ENCODE results near the gene PTPRN2.

The PTPRN2 gene

DNA sequence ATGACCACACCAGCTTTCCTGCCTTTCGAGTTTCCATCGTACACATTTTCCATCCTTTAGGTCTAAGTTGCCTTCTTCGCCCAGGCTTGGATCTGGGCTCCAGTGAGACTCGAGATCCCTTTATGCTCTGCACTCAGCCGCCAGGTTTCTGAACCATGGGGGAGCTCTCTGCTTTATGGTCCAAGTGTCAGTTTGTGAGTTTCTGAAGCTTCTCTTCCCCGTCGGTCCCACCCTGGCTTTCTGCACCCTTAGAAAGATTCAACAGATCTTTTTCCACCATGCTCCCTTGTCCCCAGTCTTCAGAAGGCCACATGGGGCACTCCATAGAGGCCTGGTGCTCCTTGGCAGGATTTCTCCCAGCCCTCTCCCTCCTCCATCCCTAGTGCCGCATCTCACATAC is 402.0 kb downstream of the PTPRN2 start:
- Histone ChIP-seq H3K9me3 (ENCODE audit: control insufficient read depth in 2 of 2, low read length in 2 of 2) (peaks cover 0 to 2% of the 10 kb centered on the region in 2 donors), H3K27ac (ENCODE audit: low read depth in 2 of 2, low read length in 2 of 2) (no peak overlapping the region)

DNA sequence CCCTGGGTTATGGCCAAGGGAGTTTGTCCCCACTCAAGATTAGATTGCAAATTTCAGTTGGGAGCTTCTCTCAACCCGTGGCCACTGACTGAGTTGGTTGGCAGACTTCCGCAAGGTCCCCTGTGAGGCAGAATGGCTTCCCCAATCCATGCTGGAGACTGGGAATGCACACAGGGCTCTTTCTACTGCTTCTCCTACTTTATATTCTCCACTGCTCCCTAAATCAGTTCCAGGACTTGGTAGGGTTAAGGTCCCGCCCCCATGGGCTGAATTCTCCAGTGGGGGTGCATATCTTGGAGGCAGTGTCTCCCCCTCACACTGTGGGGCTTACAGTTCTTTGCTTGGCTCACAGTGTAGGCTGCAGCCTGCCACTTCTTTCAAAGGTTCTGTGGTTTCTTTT is 404.2 kb downstream of the PTPRN2 start:
- Histone ChIP-seq H3K9ac (ENCODE audit: low read depth in 1 of 2, low read length in 2 of 2) (no peak overlapping the region), H3K27me3 (ENCODE audit: control insufficient read depth in 2 of 2, insufficient read depth in 2 of 2, low read length in 2 of 2) (no peaks in the 10 kb centered on the region), H3K4me3 (ENCODE audit: low read length in 2 of 2) (no peak overlapping the region), H3K27ac (ENCODE audit: low read depth in 2 of 2, low read length in 2 of 2) (no peak overlapping the region), H3K4me1 (ENCODE audit: control insufficient read depth in 2 of 2, insufficient read depth in 2 of 2, low read length in 2 of 2) (no peaks in the 10 kb centered on the region), H3K9me3 (ENCODE audit: control insufficient read depth in 2 of 2, low read length in 2 of 2) (peaks cover 0 to 2% of the 10 kb centered on the region in 2 donors), H3K36me3 (ENCODE audit: control insufficient read depth in 2 of 2, insufficient read depth in 2 of 2, low read length in 2 of 2) (no peaks in the 10 kb centered on the region)

More for the DNA sequence above, 402.0 kb downstream of the PTPRN2 start:
- H3K36me3 ChIP-seq (ENCODE audit: control insufficient read depth in 2 of 2, insufficient read depth in 2 of 2, low read length in 2 of 2): no peaks in the 10 kb centered on the region
- no peaks in the 10 kb centered on the region for H3K27me3 ChIP-seq (ENCODE audit: control insufficient read depth in 2 of 2, insufficient read depth in 2 of 2, low read length in 2 of 2)
- no peaks in the 10 kb centered on the region for H3K4me1 ChIP-seq (ENCODE audit: control insufficient read depth in 2 of 2, insufficient read depth in 2 of 2, low read length in 2 of 2)
- H3K9ac ChIP-seq (ENCODE audit: low read depth in 1 of 2, low read length in 2 of 2): no peak overlapping the region
- no peak overlapping the region for H3K4me3 ChIP-seq (ENCODE audit: low read length in 2 of 2)

DNA sequence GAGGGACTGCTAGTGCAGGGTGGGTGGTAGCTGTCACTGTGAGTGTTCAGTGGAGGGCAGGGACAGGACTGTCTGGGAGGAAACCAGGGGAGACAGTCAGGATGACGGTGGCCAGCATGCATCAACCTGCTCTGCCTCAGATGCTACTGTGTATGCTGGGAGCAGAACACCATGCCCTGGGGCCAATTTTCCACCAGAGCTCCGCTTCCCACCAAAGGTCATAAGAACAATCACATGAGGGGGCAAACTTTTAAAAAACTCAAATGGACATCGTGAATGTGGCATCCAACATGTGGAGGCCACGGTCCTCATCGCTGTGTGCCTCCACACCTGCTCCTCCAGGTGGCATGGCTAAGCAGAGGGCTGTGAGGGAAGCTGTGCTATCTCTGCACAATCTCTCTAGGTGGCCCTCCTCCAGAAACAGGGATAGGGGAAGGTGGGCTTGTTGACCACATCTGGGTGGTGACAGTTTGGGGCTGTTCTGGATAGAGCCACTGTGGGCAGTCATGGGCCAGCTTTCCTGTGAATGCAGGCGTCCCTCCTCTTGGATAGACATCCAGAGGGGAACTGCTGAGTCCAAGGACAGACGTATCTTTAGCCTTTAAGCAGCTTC is 411.0 kb downstream of the PTPRN2 start:
- H3K9ac ChIP-seq (ENCODE audit: low read depth in 1 of 2, low read length in 2 of 2): no peak overlapping the region
- no peaks in the 10 kb centered on the region for H3K9me3 ChIP-seq (ENCODE audit: control insufficient read depth in 2 of 2, low read length in 2 of 2)
- H3K27me3 ChIP-seq (ENCODE audit: control insufficient read depth in 2 of 2, insufficient read depth in 2 of 2, low read length in 2 of 2): no peaks in the 10 kb centered on the region
- no peaks in the 10 kb centered on the region for H3K36me3 ChIP-seq (ENCODE audit: control insufficient read depth in 2 of 2, insufficient read depth in 2 of 2, low read length in 2 of 2)
- H3K4me1 ChIP-seq (ENCODE audit: control insufficient read depth in 2 of 2, insufficient read depth in 2 of 2, low read length in 2 of 2): no peaks in the 10 kb centered on the region
- no peak overlapping the region for H3K27ac ChIP-seq (ENCODE audit: low read depth in 2 of 2, low read length in 2 of 2)
- H3K4me3 ChIP-seq (ENCODE audit: low read length in 2 of 2): no peak overlapping the region

DNA sequence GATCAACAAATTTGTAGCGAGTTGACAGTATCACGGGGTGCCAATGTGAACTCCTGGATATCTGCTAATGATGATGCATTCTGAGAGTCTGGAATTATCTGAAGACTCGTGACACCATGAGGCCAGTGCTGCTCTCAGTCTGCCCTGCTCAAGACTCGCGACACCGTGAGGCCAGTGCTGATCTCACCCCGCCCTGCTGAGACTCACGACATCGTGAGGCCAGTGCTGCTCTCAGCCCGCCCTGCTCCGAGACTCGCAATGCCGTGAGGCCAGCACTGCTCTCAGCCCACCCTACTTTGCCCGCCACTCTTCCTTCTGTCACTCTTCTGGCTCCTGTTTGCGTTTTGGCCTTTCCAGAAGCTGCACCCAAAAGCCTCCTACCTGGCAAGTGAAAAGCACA is 411.8 kb downstream of the PTPRN2 start:
- Histone ChIP-seq H3K27me3 (ENCODE audit: control insufficient read depth in 2 of 2, insufficient read depth in 2 of 2, low read length in 2 of 2) (no peaks in the 10 kb centered on the region), H3K9me3 (ENCODE audit: control insufficient read depth in 2 of 2, low read length in 2 of 2) (no peaks in the 10 kb centered on the region), H3K9ac (ENCODE audit: low read depth in 1 of 2, low read length in 2 of 2) (no peak overlapping the region), H3K27ac (ENCODE audit: low read depth in 2 of 2, low read length in 2 of 2) (no peak overlapping the region), H3K4me1 (ENCODE audit: control insufficient read depth in 2 of 2, insufficient read depth in 2 of 2, low read length in 2 of 2) (no peaks in the 10 kb centered on the region), H3K36me3 (ENCODE audit: control insufficient read depth in 2 of 2, insufficient read depth in 2 of 2, low read length in 2 of 2) (no peaks in the 10 kb centered on the region), H3K4me3 (ENCODE audit: low read length in 2 of 2) (no peak overlapping the region)

DNA sequence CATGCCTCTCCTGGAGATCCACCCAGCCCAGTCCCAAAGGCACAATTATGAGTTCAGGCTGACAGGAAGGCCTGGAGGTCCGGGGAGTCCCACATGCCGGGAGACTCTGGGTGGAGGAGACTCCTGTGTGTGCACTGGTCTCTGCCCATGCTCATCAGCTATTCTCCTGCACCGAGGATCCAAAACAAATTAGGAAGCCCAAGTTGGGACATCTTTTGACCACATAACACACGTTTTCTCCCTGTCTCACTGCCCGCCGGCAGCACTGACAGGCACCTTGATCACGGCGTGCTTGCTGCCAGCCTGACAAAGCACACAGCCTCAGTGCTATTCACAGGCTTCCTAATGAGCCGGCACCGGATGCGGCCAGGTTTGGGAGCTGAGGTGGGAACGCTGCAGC is 412.7 kb downstream of the PTPRN2 start:
- no peak overlapping the region for H3K27ac ChIP-seq (ENCODE audit: low read depth in 2 of 2, low read length in 2 of 2)
- H3K27me3 ChIP-seq (ENCODE audit: control insufficient read depth in 2 of 2, insufficient read depth in 2 of 2, low read length in 2 of 2): no peaks in the 10 kb centered on the region
- H3K4me1 ChIP-seq (ENCODE audit: control insufficient read depth in 2 of 2, insufficient read depth in 2 of 2, low read length in 2 of 2): no peaks in the 10 kb centered on the region
- H3K36me3 ChIP-seq (ENCODE audit: control insufficient read depth in 2 of 2, insufficient read depth in 2 of 2, low read length in 2 of 2): no peaks in the 10 kb centered on the region
- H3K9ac ChIP-seq (ENCODE audit: low read depth in 1 of 2, low read length in 2 of 2): no peak overlapping the region
- no peaks in the 10 kb centered on the region for H3K9me3 ChIP-seq (ENCODE audit: control insufficient read depth in 2 of 2, low read length in 2 of 2)
- no peak overlapping the region for H3K4me3 ChIP-seq (ENCODE audit: low read length in 2 of 2)

DNA sequence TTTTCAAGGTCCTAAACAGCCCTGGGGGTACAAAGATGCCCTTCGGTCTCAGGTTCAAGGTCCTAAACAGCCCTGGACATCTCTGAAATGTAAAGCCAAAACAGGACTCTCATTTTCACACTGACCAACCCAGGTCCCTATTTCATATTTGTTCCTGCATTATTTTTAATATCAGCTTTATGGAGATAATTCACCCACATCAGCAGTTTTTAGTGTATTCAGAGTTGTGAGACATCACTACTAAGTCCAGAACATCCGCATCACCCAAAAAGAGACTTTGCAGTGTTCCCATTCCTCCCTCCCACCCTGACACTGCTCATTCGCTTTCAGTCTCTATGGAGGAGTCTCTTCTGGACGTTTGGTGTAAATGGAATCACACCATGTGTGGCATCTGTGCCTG is 420.2 kb downstream of the PTPRN2 start:
- H3K27me3 ChIP-seq (ENCODE audit: control insufficient read depth in 2 of 2, insufficient read depth in 2 of 2, low read length in 2 of 2): no peaks in the 10 kb centered on the region
- no peaks in the 10 kb centered on the region for H3K36me3 ChIP-seq (ENCODE audit: control insufficient read depth in 2 of 2, insufficient read depth in 2 of 2, low read length in 2 of 2)
- no peaks in the 10 kb centered on the region for H3K9me3 ChIP-seq (ENCODE audit: control insufficient read depth in 2 of 2, low read length in 2 of 2)
- H3K9ac ChIP-seq (ENCODE audit: low read depth in 1 of 2, low read length in 2 of 2): no peak overlapping the region
- H3K4me3 ChIP-seq (ENCODE audit: low read length in 2 of 2): no peak overlapping the region
- no peak overlapping the region for H3K27ac ChIP-seq (ENCODE audit: low read depth in 2 of 2, low read length in 2 of 2)
- H3K4me1 ChIP-seq (ENCODE audit: control insufficient read depth in 2 of 2, insufficient read depth in 2 of 2, low read length in 2 of 2): no peaks in the 10 kb centered on the region

DNA sequence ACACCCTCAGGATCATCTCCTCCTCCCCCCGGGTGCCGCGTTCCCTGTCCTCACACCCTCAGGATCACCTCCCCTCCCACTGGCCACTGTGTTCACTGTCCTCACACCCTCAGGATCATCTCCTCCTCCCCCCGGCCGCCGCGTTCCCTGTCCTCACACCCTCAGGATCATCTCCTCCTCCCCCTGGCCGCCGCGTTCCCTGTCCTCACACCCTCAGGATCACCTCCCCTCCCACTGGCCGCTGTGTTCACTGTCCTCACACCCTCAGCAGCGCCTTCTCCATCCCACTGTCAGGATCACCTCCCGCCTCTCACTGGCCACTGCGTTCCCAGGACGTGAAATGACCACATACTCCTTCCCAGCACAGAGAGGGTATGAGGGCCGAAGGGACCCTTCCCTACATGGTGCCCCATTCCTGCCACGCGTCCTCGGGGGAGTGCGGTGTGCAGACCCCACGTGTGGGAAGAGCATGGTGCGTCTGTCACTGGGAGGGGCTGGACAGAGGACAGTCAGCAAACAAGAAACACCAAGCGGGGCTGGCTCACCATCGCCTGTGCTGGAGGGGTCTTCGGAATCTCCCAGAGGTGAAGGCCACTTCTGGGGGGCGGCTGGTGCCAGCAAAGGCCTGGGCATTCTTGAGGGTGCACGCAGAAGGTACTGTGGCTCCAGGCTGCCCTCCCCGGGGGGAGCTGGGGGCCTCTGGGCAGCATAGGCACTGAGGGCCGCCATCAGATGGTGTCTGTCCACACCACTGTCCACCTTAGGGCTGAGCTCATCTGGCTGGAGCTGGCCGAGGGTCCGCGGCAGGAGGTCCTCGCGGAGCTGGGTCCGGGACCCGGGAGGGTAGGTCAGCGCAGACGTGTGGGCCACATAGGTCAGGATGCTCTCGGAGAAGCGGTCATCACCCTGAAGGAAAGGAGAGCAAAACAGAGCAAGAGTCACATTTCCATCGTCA is 421.0 kb downstream of the PTPRN2 start:
- Histone ChIP-seq H3K9ac (ENCODE audit: low read depth in 1 of 2, low read length in 2 of 2) (no peak overlapping the region), H3K36me3 (ENCODE audit: control insufficient read depth in 2 of 2, insufficient read depth in 2 of 2, low read length in 2 of 2) (no peaks in the 10 kb centered on the region), H3K4me1 (ENCODE audit: control insufficient read depth in 2 of 2, insufficient read depth in 2 of 2, low read length in 2 of 2) (no peaks in the 10 kb centered on the region), H3K4me3 (ENCODE audit: low read length in 2 of 2) (no peak overlapping the region), H3K27ac (ENCODE audit: low read depth in 2 of 2, low read length in 2 of 2) (no peak overlapping the region), H3K9me3 (ENCODE audit: control insufficient read depth in 2 of 2, low read length in 2 of 2) (no peaks in the 10 kb centered on the region), H3K27me3 (ENCODE audit: control insufficient read depth in 2 of 2, insufficient read depth in 2 of 2, low read length in 2 of 2) (no peaks in the 10 kb centered on the region)

DNA sequence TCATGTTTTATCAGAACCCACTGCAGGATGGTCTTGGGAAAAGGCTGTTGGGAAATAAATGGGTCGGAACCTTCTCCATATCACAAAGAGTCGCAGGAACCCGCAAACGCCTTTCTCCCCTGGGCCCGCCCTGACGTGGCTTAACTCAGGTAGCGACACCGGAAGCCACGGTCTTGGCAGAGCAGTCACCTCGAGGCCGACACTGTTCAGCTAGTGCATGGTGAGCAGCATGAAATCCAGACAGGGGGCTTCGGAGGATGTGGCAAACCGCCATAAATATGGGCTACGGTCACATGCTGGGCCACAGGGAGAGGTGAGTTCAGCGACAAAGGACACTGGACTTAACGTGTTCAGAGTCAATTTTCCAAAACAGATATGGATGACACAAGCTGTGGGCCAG is 421.9 kb downstream of the PTPRN2 start:
- H3K4me1 ChIP-seq (ENCODE audit: control insufficient read depth in 2 of 2, insufficient read depth in 2 of 2, low read length in 2 of 2): no peaks in the 10 kb centered on the region
- H3K36me3 ChIP-seq (ENCODE audit: control insufficient read depth in 2 of 2, insufficient read depth in 2 of 2, low read length in 2 of 2): no peaks in the 10 kb centered on the region
- H3K9ac ChIP-seq (ENCODE audit: low read depth in 1 of 2, low read length in 2 of 2): no peak overlapping the region
- H3K27ac ChIP-seq (ENCODE audit: low read depth in 2 of 2, low read length in 2 of 2): no peak overlapping the region
- no peaks in the 10 kb centered on the region for H3K9me3 ChIP-seq (ENCODE audit: control insufficient read depth in 2 of 2, low read length in 2 of 2)
- no peak overlapping the region for H3K4me3 ChIP-seq (ENCODE audit: low read length in 2 of 2)
- H3K27me3 ChIP-seq (ENCODE audit: control insufficient read depth in 2 of 2, insufficient read depth in 2 of 2, low read length in 2 of 2): no peaks in the 10 kb centered on the region

DNA sequence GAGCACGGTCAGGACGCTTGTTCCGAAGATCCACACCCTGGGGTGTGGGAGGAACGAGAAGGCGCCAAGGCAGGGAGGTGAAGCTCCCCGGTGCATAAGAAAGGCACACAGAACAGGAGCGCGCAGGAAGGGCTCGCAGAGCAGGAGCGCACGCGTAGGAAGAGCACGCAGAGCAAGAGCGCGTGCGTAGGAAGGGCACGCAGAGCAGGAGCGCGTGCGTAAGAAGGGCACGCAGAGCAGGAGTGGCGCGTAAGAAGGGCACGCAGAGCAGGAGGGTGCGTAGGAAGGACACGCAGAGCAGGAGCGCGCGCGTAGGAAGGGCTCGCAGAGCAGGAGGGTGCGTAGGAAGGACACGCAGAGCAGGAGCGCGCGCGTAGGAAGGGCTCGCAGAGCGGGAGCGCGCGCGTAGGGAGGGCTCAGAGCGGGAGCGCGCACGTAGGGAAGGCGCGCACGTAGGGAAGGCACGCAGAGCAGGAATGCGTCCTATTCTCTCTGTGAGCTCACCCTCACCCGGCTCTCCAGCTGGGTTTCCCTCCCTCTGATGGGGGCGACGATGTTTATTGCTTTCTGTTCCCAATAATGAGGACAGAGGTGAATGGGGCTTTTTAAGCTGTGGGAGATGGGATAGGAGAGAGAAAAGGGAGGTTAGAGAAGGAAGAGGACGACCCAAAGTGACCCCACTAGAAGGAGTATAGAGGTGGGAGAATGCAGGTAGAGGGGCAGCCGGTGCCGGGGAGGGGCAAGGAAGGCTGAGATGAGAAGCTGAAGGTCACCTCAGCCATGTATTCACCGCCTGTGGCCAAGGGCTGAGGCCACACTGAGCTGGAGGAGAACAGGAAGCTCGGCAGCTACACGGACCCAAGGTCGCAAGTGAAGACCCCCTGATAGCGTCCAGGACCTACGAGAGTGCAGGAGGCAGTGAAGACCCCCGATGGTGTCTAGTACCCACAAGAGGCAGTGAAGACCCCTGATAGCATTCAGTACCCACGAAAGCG is 423.2 kb downstream of the PTPRN2 start:
- Histone ChIP-seq H3K27ac (ENCODE audit: low read depth in 2 of 2, low read length in 2 of 2) (no peak overlapping the region), H3K4me1 (ENCODE audit: control insufficient read depth in 2 of 2, insufficient read depth in 2 of 2, low read length in 2 of 2) (no peaks in the 10 kb centered on the region), H3K9ac (ENCODE audit: low read depth in 1 of 2, low read length in 2 of 2) (no peak overlapping the region), H3K9me3 (ENCODE audit: control insufficient read depth in 2 of 2, low read length in 2 of 2) (no peaks in the 10 kb centered on the region), H3K36me3 (ENCODE audit: control insufficient read depth in 2 of 2, insufficient read depth in 2 of 2, low read length in 2 of 2) (no peaks in the 10 kb centered on the region), H3K4me3 (ENCODE audit: low read length in 2 of 2) (no peak overlapping the region), H3K27me3 (ENCODE audit: control insufficient read depth in 2 of 2, insufficient read depth in 2 of 2, low read length in 2 of 2) (no peaks in the 10 kb centered on the region)
